HG03354 (cell line): ENCODE results near the gene SLC4A1.

Experiments
- ATAC-seq: cut with Tn5 transposase; IDR thresholded peaks from one replicate; pipeline ENCODE4 v1.9.1; 2021; ENCODE audit warnings: mild to moderate bottlenecking; ENCODE audit not compliant: unreplicated experiment, poor library complexity, severe bottlenecking

Gene SLC4A1

GRCh38 chr17:44287651-44288050 is 19.7 kb upstream of the SLC4A1 start:
- no peak for ATAC-seq

- ATAC-seq = no peak
Measured at GRCh38 chr17:44284024-44284400, 16.1 kb upstream of the SLC4A1 start.

- ATAC-seq = no peak
Measured at GRCh38 chr17:44283344-44284023, 15.5 kb upstream of the SLC4A1 start.

- no peak for ATAC-seq
Measured at GRCh38 chr17:44282264-44282663, 14.3 kb upstream of the SLC4A1 start.

- ATAC-seq = no peak
Measured at GRCh38 chr17:44281570-44281969, 13.6 kb upstream of the SLC4A1 start.

GRCh38 chr17:44280392-44280937 is 12.5 kb upstream of the SLC4A1 start:
- ATAC-seq = no peak

- peak; percentile 86 for ATAC-seq
Measured at GRCh38 chr17:44279666-44280391, 11.9 kb upstream of the SLC4A1 start.

- no peak for ATAC-seq
Measured at GRCh38 chr17:44279346-44279665, 11.4 kb upstream of the SLC4A1 start.

GRCh38 chr17:44277976-44278375 is 10.0 kb upstream of the SLC4A1 start:
- no peak for ATAC-seq

- no peak for ATAC-seq
Measured at GRCh38 chr17:44273607-44274006, 5.7 kb upstream of the SLC4A1 start.

GRCh38 chr17:44272954-44273353 is 5.0 kb upstream of the SLC4A1 start:
- no peak for ATAC-seq

- ATAC-seq = no peak
Measured at GRCh38 chr17:44272321-44272951, 4.5 kb upstream of the SLC4A1 start.

- no peak for ATAC-seq
Measured at GRCh38 chr17:44269535-44270240, 1.8 kb upstream of the SLC4A1 start.

- no peak for ATAC-seq
Measured at GRCh38 chr17:44268709-44269534, 987 bp upstream of the SLC4A1 start.

- no peak for ATAC-seq
Measured at GRCh38 chr17:44267165-44267455, 825 bp downstream of the SLC4A1 start.

GRCh38 chr17:44266402-44267164 is 1.4 kb downstream of the SLC4A1 start:
- no peak for ATAC-seq

- ATAC-seq = no peak
Measured at GRCh38 chr17:44263345-44263902, 4.5 kb downstream of the SLC4A1 start.

GRCh38 chr17:44262654-44263225 is 5.2 kb downstream of the SLC4A1 start:
- no peak for ATAC-seq
